KG1 (cell line): ENCODE results near the gene CHM.
"Not testable (repeated sequence)": the region's sequence is repeated elsewhere in the genome, so short reads cannot be mapped to it uniquely, and the experiment has no call there.

Source experiments
- DNase-seq: peaks from one replicate; lab custom pipeline; 2025; lab: John Stamatoyannopoulos, UW

CHM gene

DNA sequence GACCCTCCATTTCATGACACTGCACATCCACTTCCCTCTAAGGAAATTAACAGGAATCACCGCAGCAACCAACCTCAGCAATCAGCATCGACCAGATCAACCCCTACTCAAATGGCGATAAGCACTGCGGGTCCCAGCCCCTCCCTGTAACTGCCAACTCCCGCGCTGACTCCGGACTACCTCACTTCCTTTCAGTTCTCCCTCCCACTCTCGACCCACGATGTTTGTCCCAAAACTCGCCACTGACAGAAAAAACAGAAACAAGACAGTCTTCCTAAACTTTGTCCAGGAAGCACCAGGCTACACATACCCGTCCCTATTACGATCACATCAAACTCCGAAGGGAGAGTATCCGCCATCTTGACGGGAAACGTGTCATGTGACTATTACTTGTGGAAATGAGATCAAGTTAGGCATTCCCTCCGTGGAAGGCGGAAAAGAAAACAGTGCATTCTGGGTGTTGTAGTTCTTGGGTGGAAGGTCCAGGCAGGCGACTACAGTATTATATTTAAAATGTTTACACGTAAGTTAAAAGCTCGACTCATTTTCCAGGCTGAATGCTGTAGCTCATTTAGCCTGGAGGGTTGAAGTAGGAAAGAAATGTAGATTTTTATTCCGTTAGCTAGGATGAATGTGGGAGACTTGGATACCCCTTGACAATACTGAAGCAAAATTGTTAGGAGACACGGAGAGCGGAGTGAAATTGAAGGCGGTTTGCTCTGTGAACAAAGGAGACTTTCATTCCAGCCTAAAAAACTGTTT is at the start of gene CHM:
CHM (minus strand) TSS at position 385 of the 762 bp plus-strand sequence; CDS start at position 359, 26 bp downstream.
- DNase-seq, result no peak

GRCh38 chrX:86078650-86079049 is 31.3 kb upstream of the CHM start:
- no peak for DNase-seq

- no peak for DNase-seq
Observed at GRCh38 chrX:86066998-86067397, 19.6 kb upstream of the CHM start.

DNA sequence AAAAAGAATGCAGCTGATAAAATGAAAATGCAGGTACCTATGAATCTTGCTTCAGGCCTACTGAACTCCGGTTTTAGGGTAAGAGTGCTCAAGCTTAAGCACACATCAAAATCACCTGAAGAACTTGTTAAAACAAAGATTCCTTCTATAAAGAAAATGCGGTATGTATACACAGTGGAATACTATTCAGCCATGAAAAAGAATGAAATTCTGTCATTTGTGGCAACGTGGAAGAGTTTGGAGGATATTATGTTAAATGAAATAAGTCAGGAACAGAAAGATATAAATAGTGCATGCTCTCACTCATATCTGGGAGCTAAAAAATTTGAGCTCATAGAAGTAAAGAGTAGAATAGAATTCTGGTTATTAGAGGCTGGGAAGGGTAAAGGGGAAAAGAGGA is 14.0 kb upstream of the CHM start:
- DNase-seq, result no peak

DNA sequence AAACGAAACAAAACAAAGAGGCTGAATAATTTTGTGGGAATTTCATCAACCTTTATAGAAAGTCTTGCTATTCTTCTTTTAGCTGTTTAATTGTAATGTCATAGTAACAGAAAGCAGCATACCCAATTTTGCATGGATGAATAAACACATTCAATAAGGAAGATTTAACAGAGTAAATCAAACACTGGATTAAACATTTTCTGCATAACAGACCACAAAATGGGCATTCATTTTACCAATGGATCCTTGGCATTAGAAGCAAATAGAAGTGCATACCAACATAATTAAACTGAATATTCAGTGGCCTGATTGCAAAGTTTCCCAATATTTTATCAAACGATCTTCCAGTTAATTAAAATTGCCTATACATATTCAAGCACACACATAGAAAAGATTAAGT is 4.4 kb upstream of the CHM start:
- DNase-seq, result no peak

- no peak for DNase-seq
Observed at GRCh38 chrX:86047936-86048280, 550 bp upstream of the CHM start.

GRCh38 chrX:86044216-86044615 is 3.1 kb downstream of the CHM start:
- DNase-seq, result no peak

GRCh38 chrX:86039625-86040568 is 7.5 kb downstream of the CHM start:
- no peak for DNase-seq

DNA sequence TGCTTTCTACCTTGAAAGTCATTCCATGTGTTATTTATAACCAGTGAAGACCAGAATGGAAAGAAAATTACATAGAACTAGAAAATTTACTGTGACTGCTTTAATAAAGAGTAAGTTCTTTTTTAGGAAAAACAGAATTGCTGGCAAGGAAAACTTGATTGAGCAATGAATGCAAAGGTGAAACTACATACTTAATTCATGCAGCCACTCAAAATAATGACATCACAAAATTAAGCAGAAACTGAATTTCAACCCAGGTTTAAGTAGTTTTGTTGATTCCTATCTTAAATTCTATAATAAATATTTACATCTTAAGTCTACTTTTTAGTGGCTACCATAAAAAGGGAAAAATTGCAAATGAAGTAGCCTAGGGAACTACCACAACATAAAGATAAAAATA is 14.0 kb downstream of the CHM start:
- DNase-seq, result no peak

- no peak for DNase-seq
Observed at GRCh38 chrX:86028681-86029080, 18.7 kb downstream of the CHM start.

GRCh38 chrX:86023811-86024210 is 23.5 kb downstream of the CHM start:
- DNase-seq, result no peak

GRCh38 chrX:86021652-86022289 is 25.6 kb downstream of the CHM start:
- DNase-seq, result no peak

DNA sequence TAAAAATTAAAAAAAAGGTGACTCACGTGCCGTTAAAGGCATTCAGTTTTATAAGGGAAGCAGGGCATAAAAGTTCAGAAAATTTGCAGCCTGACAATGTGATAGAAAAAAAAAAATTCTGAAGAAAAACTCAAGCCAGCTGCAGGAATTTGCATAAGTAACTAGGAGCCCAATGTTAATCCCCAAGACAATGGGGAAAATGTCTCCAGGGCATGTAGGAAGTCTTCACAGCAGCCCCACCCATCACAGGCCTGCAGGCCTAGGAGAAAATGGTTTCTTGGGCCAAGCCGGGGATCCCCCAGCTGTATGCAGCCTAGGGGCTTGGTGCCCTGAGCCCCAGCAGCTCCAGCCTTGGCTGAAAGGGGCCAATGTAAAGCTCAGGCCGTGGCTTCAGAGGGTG is 31.2 kb downstream of the CHM start:
- DNase-seq, result no peak

GRCh38 chrX:86014959-86015358 is 32.4 kb downstream of the CHM start:
- DNase-seq, result not testable (repeated sequence)

GRCh38 chrX:86014421-86014820 is 32.9 kb downstream of the CHM start:
- DNase-seq, result no peak

GRCh38 chrX:86013792-86014191 is 33.6 kb downstream of the CHM start:
- DNase-seq, result no peak

GRCh38 chrX:86012188-86012587 is 35.2 kb downstream of the CHM start:
- no peak for DNase-seq

DNA sequence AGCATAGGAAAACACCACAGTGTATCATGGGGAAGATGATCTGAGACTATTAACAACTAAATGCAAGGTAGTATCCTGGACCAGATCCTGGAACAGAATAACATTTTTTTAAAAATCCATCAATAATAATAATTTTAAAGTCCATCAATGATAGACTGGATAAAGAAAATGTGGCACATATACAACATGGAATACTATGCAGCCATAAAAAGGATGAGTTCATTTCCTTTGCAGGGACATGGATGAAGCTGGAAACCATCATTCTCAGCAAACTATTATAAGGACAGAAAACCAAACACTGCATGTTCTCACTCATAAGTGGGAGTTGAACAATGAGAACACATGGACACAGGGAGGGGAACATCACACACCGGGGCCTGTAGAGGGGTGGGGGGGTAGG is 37.6 kb downstream of the CHM start:
- not testable (repeated sequence) for DNase-seq

DNA sequence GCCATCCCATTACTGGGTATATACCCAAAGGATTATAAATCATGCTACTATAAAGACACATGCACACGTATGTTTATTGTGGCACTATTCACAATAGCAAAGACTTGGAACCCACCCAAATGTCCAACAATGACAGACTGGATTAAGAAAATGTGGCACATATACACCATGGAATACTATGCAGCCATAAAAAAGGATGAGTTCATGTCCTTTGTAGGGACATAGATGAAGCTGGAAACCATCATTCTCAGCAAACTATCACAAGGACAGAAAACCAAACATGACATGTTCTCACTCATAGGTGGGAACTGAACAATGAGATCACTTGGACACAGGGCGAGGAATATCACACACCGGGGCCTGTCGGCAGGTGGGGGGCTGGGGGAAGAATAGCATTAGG is 39.5 kb downstream of the CHM start:
- not testable (repeated sequence) for DNase-seq

DNA sequence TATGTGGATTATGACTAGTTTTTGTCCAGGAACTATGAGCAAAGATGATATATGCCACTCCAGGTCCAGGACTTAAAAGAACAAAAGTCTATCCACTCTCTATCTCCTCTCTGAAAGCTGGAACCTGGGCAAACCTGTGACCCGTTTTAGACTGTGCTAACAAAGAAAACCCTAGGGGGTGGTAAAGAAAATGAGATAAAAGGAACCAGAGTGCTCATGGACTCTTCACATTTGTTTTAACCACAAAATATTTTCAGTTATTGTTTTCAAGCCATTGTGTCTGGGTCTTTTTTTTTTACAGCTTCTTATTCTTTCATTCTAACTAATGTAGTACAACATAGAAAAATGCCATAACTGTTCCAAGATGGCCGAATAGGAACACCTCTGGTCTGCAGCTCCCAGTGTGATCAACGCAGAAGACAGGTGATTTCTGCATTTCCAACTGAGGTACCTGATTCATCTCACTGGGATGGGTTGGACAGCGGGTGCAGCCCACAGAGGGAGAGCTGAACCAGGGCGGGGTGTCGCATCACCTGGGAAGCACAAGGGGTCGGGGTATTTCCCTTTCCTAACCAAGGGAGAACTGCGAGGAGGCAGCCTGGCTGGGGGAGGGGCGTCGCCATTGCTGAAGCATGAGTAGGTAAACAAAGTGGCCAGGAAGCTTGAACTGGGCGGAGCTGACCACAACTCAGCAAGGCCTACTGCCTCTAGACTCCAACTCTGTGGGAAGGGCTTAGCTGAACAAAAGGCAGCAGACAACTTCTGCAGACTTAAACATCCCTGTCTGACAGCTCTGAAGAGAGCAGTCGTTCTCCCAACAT is 45.1 kb downstream of the CHM start:
- no peak for DNase-seq

DNA sequence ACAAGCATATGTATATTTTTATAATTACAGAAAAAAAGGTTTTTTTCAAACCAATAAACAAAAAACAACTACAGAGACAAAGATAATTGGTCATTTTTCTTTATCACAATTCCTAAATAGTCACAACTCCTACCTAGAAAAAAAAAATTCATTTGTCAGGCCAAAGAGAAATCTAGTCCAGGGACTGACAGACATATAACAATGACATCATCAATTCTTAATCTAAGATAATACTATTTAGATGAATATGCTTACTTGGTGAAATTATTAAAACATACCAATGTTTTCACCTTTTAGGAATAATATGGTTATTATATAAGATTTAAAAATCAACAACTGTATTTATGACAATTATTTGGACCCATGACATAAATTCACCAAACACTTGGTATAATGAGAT is 48.4 kb downstream of the CHM start:
- DNase-seq, result no peak

GRCh38 chrX:85996555-85996954 is 50.8 kb downstream of the CHM start:
- DNase-seq, result no peak
